Activated T-helper 17 cell treated with anti-CD3 and anti-CD28 coated beads, Interleukin-2, amount 50 U/mL, for 72 hours (primary cell): Measurements from ENCODE around the gene HTD2. TPM values are rescaled to one million over a fixed set of nuclear protein-coding genes. Genes with fewer than 3 reads are reported as not detected.
"Not testable (repeated sequence)": the region's sequence is repeated elsewhere in the genome, so short reads cannot be mapped to it uniquely, and the experiment has no call there.

Experiments used
- ATAC-seq: fragments of 150-1000 bp; cut with Tn5 transposase; replicated peaks from 2 replicates; pipeline ENCODE4 v1.10.0; 2021; ENCODE audit warnings: mild to moderate bottlenecking, moderate library complexity
- H3K27ac Mint-ChIP-seq: one replicate; pipeline ENCODE4 v1.8.0; 2022; ENCODE audit warnings: mixed read lengths
- H3K27me3 Mint-ChIP-seq: one replicate; pipeline ENCODE4 v1.8.0; 2022; ENCODE audit warnings: mixed read lengths
- H3K36me3 Mint-ChIP-seq: one replicate; pipeline ENCODE4 v1.8.0; 2022; ENCODE audit warnings: low read depth, mild to moderate bottlenecking, mixed read lengths
- H3K4me1 Mint-ChIP-seq: one replicate; pipeline ENCODE4 v1.8.0; 2022; ENCODE audit warnings: mixed read lengths
- H3K4me3 Mint-ChIP-seq: one replicate; pipeline ENCODE4 v1.8.0; 2022; ENCODE audit warnings: mild to moderate bottlenecking, mixed read lengths
- H3K9me3 Mint-ChIP-seq: one replicate; pipeline ENCODE4 v1.8.0; 2022; ENCODE audit warnings: mixed read lengths
- total RNA-seq, 2 donors: library from RNA; stranded (reverse); gene quantifications; one replicate each; pipeline ENCODE4 v1.2.3, GENCODE V29; 2022

Gene HTD2
- 10 to 100 TPM; 10.0 to 15.1 TPM for total RNA-seq

GRCh38 chr3:58305882-58306711, at the start of gene HTD2, which contains the start of gene RPP14:
Gene HTD2, plus strand, starts transcription at chr3:58306520. Its CDS starts 11,094 bp downstream, at chr3:58317614.
Gene RPP14, plus strand, starts transcription at chr3:58306245. Its CDS starts 4,085 bp downstream, at chr3:58310330.
- peaks cover 4% of the 10 kb centered on the region for H3K27me3 Mint-ChIP-seq
- H3K27ac Mint-ChIP-seq = peak within 1 kb of the TSS; percentile 96
- peaks cover 53% of the 10 kb centered on the region for H3K36me3 Mint-ChIP-seq
- H3K4me3 Mint-ChIP-seq = peak within 1 kb of the TSS; percentile 95
- H3K4me1 Mint-ChIP-seq = peaks cover 11% of the 10 kb centered on the region
- no peaks in the 10 kb centered on the region for H3K9me3 Mint-ChIP-seq
- ATAC-seq = peak; percentile 93

GRCh38 chr3:58258392-58259055, 47.8 kb upstream of the HTD2 start:
- peak overlapping the region; percentile 20 for H3K27ac Mint-ChIP-seq
- H3K36me3 Mint-ChIP-seq = peaks cover 20% of the 10 kb centered on the region

GRCh38 chr3:58260261-58260731, 46.0 kb upstream of the HTD2 start:
- ATAC-seq = peak; percentile 96
- peaks cover 4% of the 10 kb centered on the region for H3K4me1 Mint-ChIP-seq
- H3K27me3 Mint-ChIP-seq = no peaks in the 10 kb centered on the region
- no peak overlapping the region for H3K27ac Mint-ChIP-seq
- peaks cover 20% of the 10 kb centered on the region for H3K36me3 Mint-ChIP-seq
- H3K9me3 Mint-ChIP-seq = no peaks in the 10 kb centered on the region
- no peak overlapping the region for H3K4me3 Mint-ChIP-seq

More at GRCh38 chr3:58258392-58259055, 47.8 kb upstream of the HTD2 start:
- no peaks in the 10 kb centered on the region for H3K27me3 Mint-ChIP-seq
- H3K4me1 Mint-ChIP-seq = peaks cover 4% of the 10 kb centered on the region
- no peak overlapping the region for H3K4me3 Mint-ChIP-seq
- H3K9me3 Mint-ChIP-seq = no peaks in the 10 kb centered on the region
- no peak for ATAC-seq

- H3K4me1 Mint-ChIP-seq = peaks cover 4% of the 10 kb centered on the region
- H3K9me3 Mint-ChIP-seq = no peaks in the 10 kb centered on the region
- peaks cover 20% of the 10 kb centered on the region for H3K36me3 Mint-ChIP-seq
- no peak overlapping the region for H3K27ac Mint-ChIP-seq
- ATAC-seq = peak; percentile 81
- H3K4me3 Mint-ChIP-seq = no peak overlapping the region
- H3K27me3 Mint-ChIP-seq = no peaks in the 10 kb centered on the region
Measured at GRCh38 chr3:58260733-58261132, 45.6 kb upstream of the HTD2 start.

GRCh38 chr3:58261954-58262666, 44.2 kb upstream of the HTD2 start:
- ATAC-seq = no peak
- no peak overlapping the region for H3K27ac Mint-ChIP-seq
- H3K36me3 Mint-ChIP-seq = peaks cover 16% of the 10 kb centered on the region
- no peaks in the 10 kb centered on the region for H3K9me3 Mint-ChIP-seq
- H3K27me3 Mint-ChIP-seq = no peaks in the 10 kb centered on the region
- H3K4me1 Mint-ChIP-seq = peaks cover 4% of the 10 kb centered on the region
- H3K4me3 Mint-ChIP-seq = no peak overlapping the region

- no peak for ATAC-seq
- H3K27ac Mint-ChIP-seq = no peak overlapping the region
- no peaks in the 10 kb centered on the region for H3K9me3 Mint-ChIP-seq
- peaks cover 12% of the 10 kb centered on the region for H3K36me3 Mint-ChIP-seq
- no peak overlapping the region for H3K4me3 Mint-ChIP-seq
- H3K27me3 Mint-ChIP-seq = no peaks in the 10 kb centered on the region
- no peaks in the 10 kb centered on the region for H3K4me1 Mint-ChIP-seq
Measured at GRCh38 chr3:58266577-58266976, 39.7 kb upstream of the HTD2 start.

- H3K4me1 Mint-ChIP-seq, ATAC-seq, H3K27me3 Mint-ChIP-seq, H3K9me3 Mint-ChIP-seq, H3K27ac Mint-ChIP-seq, H3K4me3 Mint-ChIP-seq: not testable (repeated sequence)
- H3K36me3 Mint-ChIP-seq = peaks cover 12% of the 10 kb centered on the region
Measured at GRCh38 chr3:58267543-58267942, 38.8 kb upstream of the HTD2 start.

GRCh38 chr3:58269356-58269755, 37.0 kb upstream of the HTD2 start:
- Mint-ChIP-seq H3K4me1 (no peaks in the 10 kb centered on the region), H3K4me3 (no peak overlapping the region), H3K27me3 (no peaks in the 10 kb centered on the region), H3K36me3 (peaks cover 20% of the 10 kb centered on the region), H3K9me3 (no peaks in the 10 kb centered on the region), H3K27ac (no peak overlapping the region)
- no peak for ATAC-seq

GRCh38 chr3:58270485-58270884, 35.8 kb upstream of the HTD2 start:
- Mint-ChIP-seq H3K36me3 (peaks cover 27% of the 10 kb centered on the region), H3K27ac (no peak overlapping the region), H3K27me3 (no peaks in the 10 kb centered on the region), H3K4me3 (no peak overlapping the region), H3K4me1 (no peaks in the 10 kb centered on the region), H3K9me3 (no peaks in the 10 kb centered on the region)
- no peak for ATAC-seq

- peak; percentile 82 for ATAC-seq
- Mint-ChIP-seq H3K4me1 (no peaks in the 10 kb centered on the region), H3K36me3 (peaks cover 33% of the 10 kb centered on the region), H3K9me3 (no peaks in the 10 kb centered on the region), H3K27me3 (no peaks in the 10 kb centered on the region), H3K27ac (no peak overlapping the region), H3K4me3 (no peak overlapping the region)
Measured at GRCh38 chr3:58271901-58272501, 34.3 kb upstream of the HTD2 start.

GRCh38 chr3:58272891-58273290, 33.4 kb upstream of the HTD2 start:
- no peak for ATAC-seq
- no peak overlapping the region for H3K27ac Mint-ChIP-seq
- H3K9me3 Mint-ChIP-seq = no peaks in the 10 kb centered on the region
- no peaks in the 10 kb centered on the region for H3K4me1 Mint-ChIP-seq
- H3K4me3 Mint-ChIP-seq = no peak overlapping the region
- no peaks in the 10 kb centered on the region for H3K27me3 Mint-ChIP-seq
- H3K36me3 Mint-ChIP-seq = peaks cover 32% of the 10 kb centered on the region

- ATAC-seq, H3K27me3 Mint-ChIP-seq, H3K4me1 Mint-ChIP-seq, H3K9me3 Mint-ChIP-seq, H3K27ac Mint-ChIP-seq, H3K4me3 Mint-ChIP-seq: not testable (repeated sequence)
- peaks cover 37% of the 10 kb centered on the region for H3K36me3 Mint-ChIP-seq
Measured at GRCh38 chr3:58273362-58273761, 33.0 kb upstream of the HTD2 start.

- Mint-ChIP-seq H3K36me3 (peaks cover 41% of the 10 kb centered on the region), H3K4me1 (no peaks in the 10 kb centered on the region), H3K27ac (no peak overlapping the region), H3K4me3 (no peak overlapping the region), H3K27me3 (no peaks in the 10 kb centered on the region), H3K9me3 (no peaks in the 10 kb centered on the region)
- no peak for ATAC-seq
Measured at GRCh38 chr3:58274027-58274614, 32.2 kb upstream of the HTD2 start.

GRCh38 chr3:58281069-58281468, 25.3 kb upstream of the HTD2 start:
- H3K4me3 Mint-ChIP-seq = no peak overlapping the region
- H3K36me3 Mint-ChIP-seq = peaks cover 38% of the 10 kb centered on the region
- no peak for ATAC-seq
- no peaks in the 10 kb centered on the region for H3K4me1 Mint-ChIP-seq
- H3K9me3 Mint-ChIP-seq = no peaks in the 10 kb centered on the region
- no peaks in the 10 kb centered on the region for H3K27me3 Mint-ChIP-seq
- no peak overlapping the region for H3K27ac Mint-ChIP-seq
